Keratinocyte (primary cell): ENCODE data around the gene PSMD6.

Experiments used
- EZH2 ChIP-seq: IDR thresholded peaks from one replicate; pipeline ENCODE4 v1.6.1; 2012; ENCODE audit warnings: inconsistent platforms, mild to moderate bottlenecking, low read length, moderate library complexity
- TF ChIP-seq, protein P1 (sequence below), 3 experiments: IDR thresholded peaks in 1 of 3; conservative IDR thresholded peaks in 1 of 3; optimal IDR thresholded peaks in 1 of 3; 2 replicates in 2 of 3; 3 replicates in 1 of 3; pipeline versions ENCODE3 to v1.5.1; 2011; ENCODE audit warnings: low read length in 3 of 3, mild to moderate bottlenecking in 3 of 3, moderate library complexity in 2 of 3, control low read depth in 1 of 3, inconsistent platforms in 1 of 3; ENCODE audit not compliant: insufficient read depth in 2 of 3; ENCODE audit errors: extremely low read depth in 1 of 3

DNA sequence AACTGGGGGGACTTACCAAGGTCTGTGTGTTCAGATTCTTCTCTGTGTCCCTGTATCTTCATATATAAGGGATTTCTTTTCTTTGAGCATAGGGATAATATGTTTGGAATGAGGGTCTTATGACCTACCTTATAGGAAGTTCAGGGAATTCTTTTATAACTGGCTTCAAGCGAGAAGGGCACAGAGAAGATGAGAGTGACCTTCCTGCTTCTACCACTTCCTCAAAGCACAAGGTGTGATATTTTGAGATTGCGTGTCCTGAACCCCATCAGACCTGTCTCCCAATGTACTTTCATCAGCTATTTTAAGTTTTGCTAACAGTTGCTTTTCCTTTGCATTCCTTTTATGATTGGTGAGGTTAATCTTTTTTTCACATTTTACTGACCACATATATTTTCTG is 3.1 kb upstream of the PSMD6 start:
- TF ChIP-seq, protein P1, sequence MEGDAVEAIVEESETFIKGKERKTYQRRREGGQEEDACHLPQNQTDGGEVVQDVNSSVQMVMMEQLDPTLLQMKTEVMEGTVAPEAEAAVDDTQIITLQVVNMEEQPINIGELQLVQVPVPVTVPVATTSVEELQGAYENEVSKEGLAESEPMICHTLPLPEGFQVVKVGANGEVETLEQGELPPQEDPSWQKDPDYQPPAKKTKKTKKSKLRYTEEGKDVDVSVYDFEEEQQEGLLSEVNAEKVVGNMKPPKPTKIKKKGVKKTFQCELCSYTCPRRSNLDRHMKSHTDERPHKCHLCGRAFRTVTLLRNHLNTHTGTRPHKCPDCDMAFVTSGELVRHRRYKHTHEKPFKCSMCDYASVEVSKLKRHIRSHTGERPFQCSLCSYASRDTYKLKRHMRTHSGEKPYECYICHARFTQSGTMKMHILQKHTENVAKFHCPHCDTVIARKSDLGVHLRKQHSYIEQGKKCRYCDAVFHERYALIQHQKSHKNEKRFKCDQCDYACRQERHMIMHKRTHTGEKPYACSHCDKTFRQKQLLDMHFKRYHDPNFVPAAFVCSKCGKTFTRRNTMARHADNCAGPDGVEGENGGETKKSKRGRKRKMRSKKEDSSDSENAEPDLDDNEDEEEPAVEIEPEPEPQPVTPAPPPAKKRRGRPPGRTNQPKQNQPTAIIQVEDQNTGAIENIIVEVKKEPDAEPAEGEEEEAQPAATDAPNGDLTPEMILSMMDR (optimal IDR thresholded peaks at IDR 0.05 in 1 of 3, IDR thresholded peaks at IDR 0.05 in 1 of 3, conservative IDR thresholded peaks at IDR 0.05 in 1 of 3; ENCODE audit: extremely low read depth in 1 of 3, insufficient read depth in 2 of 3, low read length in 3 of 3): no peak
- TF ChIP-seq EZH2: no peak
